GM12878 (cell line): ENCODE data around the gene PRKCI.
"Not testable (repeated sequence)": the region's sequence is repeated elsewhere in the genome, so short reads cannot be mapped to it uniquely, and the experiment has no call there.

Experiments used
- BCL11A ChIP-seq: IDR thresholded peaks from 2 replicates; pipeline ENCODE4 v1.6.1; 2011; ENCODE audit warnings: low read depth, low read length
- CBX3 ChIP-seq: fragments of 200-600 bp; sonication (generic); IDR thresholded peaks from 2 replicates; pipeline ENCODE4 v1.6.1; 2016; ENCODE audit warnings: low read depth, borderline replicate concordance
- CBX5 ChIP-seq: sonication (generic); IDR thresholded peaks from 2 replicates; pipeline ENCODE4 v1.6.1; 2016; ENCODE audit warnings: low read depth, moderate library complexity, mild to moderate bottlenecking, inconsistent platforms
- CTCF ChIP-seq, 3 experiments: IDR thresholded peaks in 2 of 3; conservative IDR thresholded peaks in 1 of 3; 2 replicates each; pipeline ENCODE4 v1.5.1; 2011; ENCODE audit warnings: low read depth in 3 of 3, low read length in 3 of 3, mild to moderate bottlenecking in 3 of 3, control low read depth in 2 of 3, moderate library complexity in 2 of 3, inconsistent platforms in 1 of 3, mixed read lengths in 1 of 3; ENCODE audit not compliant: control insufficient read depth in 2 of 3, insufficient read depth in 1 of 3; ENCODE audit errors: extremely low read depth in 1 of 3
- FOXM1 ChIP-seq: IDR thresholded peaks from 2 replicates; pipeline ENCODE4 v1.6.1; 2012; ENCODE audit warnings: low read depth, mild to moderate bottlenecking, inconsistent platforms, low read length, moderate library complexity
- HDGF ChIP-seq: fragments of 450-650 bp; IDR thresholded peaks from 2 replicates; pipeline ENCODE4 v1.6.1; 2016; ENCODE audit warnings: antibody characterized with exemption
- JUND ChIP-seq: IDR thresholded peaks from 2 replicates; pipeline ENCODE4 v1.6.1; 2012; ENCODE audit warnings: low read depth, mild to moderate bottlenecking, low read length, improper control_type of control experiment, moderate library complexity
- SIN3A ChIP-seq: IDR thresholded peaks from 2 replicates; pipeline ENCODE4 v1.6.1; 2012; ENCODE audit warnings: low read depth, low read length, improper control_type of control experiment
- SMC3 ChIP-seq: IDR thresholded peaks from 2 replicates; pipeline ENCODE4 v1.6.1; 2011; ENCODE audit warnings: low read length, improper control_type of control experiment, borderline replicate concordance
- SREBF1 ChIP-seq: IDR thresholded peaks from 2 replicates; pipeline ENCODE4 v1.6.1; 2012; ENCODE audit warnings: mild to moderate bottlenecking, low read length
- TAF1 ChIP-seq: IDR thresholded peaks from 2 replicates; pipeline ENCODE4 v1.6.1; 2011; ENCODE audit warnings: mild to moderate bottlenecking, low read depth, low read length, borderline replicate concordance
- TBL1XR1 ChIP-seq: IDR thresholded peaks from 2 replicates; pipeline ENCODE4 v1.6.1; 2012; ENCODE audit warnings: low read depth, low read length, improper control_type of control experiment
- ZBTB40 ChIP-seq: fragments of 450-650 bp; IDR thresholded peaks from 2 replicates; pipeline ENCODE4 v1.6.1; 2016; ENCODE audit warnings: mild to moderate bottlenecking, moderate library complexity, borderline replicate concordance
- ZNF384 ChIP-seq: IDR thresholded peaks from 2 replicates; pipeline ENCODE4 v1.6.1; 2012; ENCODE audit warnings: low read depth, mild to moderate bottlenecking, low read length, improper control_type of control experiment, borderline replicate concordance

- TF ChIP-seq CTCF (IDR thresholded peaks at IDR 0.05 in 2 of 3, conservative IDR thresholded peaks at IDR 0.05 in 1 of 3; ENCODE audit: control insufficient read depth in 2 of 3, extremely low read depth in 1 of 3, insufficient read depth in 1 of 3, low read depth in 3 of 3, low read length in 3 of 3); SIN3A; BCL11A; JUND; CBX5; SREBF1; SMC3; HDGF; TBL1XR1; CBX3; ZNF384; FOXM1; TAF1; ZBTB40: not testable (repeated sequence)
Observed at GRCh38 chr3:170277311-170277710, 55.1 kb downstream of the PRKCI start.
